ENCODE results near the gene OR10H1.
"Not testable (repeated sequence)": the region's sequence is repeated elsewhere in the genome, so short reads cannot be mapped to it uniquely, and the experiment has no call there.

OR10H1 gene

DNA sequence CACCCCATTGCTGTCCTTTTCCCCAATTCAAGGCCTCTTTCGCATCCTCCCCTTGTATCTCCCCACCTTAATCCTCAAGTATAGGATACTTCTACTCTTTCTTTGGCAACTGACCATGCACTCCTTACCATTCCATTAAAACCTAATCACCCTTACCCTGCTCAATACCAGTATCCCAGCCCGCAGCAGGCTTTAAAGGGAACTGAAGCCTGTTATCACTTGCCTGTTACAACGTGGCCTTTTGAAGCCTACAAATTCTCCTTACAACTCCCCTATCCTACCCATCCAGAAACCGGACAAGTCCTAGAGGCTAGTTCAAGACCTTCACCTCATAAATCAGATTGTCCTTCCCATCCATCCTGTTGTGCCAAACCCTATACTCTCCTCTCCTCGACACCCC is 16.2 kb upstream of the OR10H1 start:
- Histone ChIP-seq H3K36me3 (no peaks in the 10 kb centered on the region), H3K4me1 (ENCODE audit: control insufficient read depth in 1 of 2, insufficient read depth in 1 of 2, low read depth in 1 of 2, low read length in 1 of 2) (peaks cover 10% of the 10 kb centered on the region in 2 experiments), H3K9me3 (no peaks in the 10 kb centered on the region), H3K27ac (no peak overlapping the region), H3K27me3 (no peaks in the 10 kb centered on the region), H3K4me3 (ENCODE audit: low read depth in 1 of 2, low read length in 1 of 2) (no peak overlapping the region)
- TF ChIP-seq CTCF (IDR thresholded peaks at IDR 0.05) = no peak

DNA sequence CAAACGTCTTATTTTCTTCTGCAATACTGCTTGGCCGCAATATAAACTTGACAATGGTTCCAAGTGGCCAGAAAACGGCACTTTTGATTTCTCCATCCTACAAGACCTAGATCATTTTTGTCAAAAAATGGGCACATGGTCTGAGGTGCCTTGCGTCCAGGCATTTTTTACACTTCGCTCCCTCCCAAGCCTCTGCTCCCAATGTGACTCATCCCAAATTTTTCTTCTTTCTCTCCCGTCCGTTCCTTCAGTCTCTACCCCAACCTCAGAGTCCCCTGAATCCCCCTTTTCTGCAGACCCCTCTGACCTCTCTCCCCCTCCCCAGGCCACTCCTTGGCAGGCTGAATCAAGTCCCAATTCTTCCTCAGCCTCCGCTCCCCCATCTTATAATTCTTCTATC is 14.3 kb upstream of the OR10H1 start:
- Histone ChIP-seq H3K36me3 (no peaks in the 10 kb centered on the region), H3K4me1 (ENCODE audit: control insufficient read depth in 1 of 2, insufficient read depth in 1 of 2, low read depth in 1 of 2, low read length in 1 of 2) (no peaks in the 10 kb centered on the region), H3K27me3 (no peaks in the 10 kb centered on the region), H3K9me3 (no peaks in the 10 kb centered on the region), H3K27ac (no peak overlapping the region), H3K4me3 (ENCODE audit: low read depth in 1 of 2, low read length in 1 of 2) (no peak overlapping the region)
- TF ChIP-seq CTCF (IDR thresholded peaks at IDR 0.05) = no peak

DNA sequence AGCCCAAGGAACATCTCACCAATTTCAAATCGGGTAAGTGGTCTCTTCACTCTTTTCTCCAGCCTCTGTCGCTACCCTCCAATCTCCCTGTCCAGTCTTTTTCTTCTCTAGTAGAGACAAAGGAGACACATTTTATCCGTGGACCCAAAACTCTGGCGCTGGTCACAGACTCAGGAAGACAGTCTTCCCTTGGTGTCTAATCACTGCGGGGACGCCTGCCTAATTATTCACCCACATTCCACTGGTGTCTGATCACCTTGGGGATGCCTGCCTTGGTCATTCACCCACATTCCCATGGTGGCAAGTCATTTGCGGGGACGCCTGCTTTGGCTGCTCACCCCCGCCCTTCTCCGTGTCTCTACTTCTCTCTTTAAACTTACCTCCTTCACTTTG is 13.8 kb upstream of the OR10H1 start:
- H3K27me3 ChIP-seq = no peaks in the 10 kb centered on the region
- no peak overlapping the region for H3K4me3 ChIP-seq (ENCODE audit: low read depth in 1 of 2, low read length in 1 of 2)
- no peaks in the 10 kb centered on the region for H3K4me1 ChIP-seq (ENCODE audit: control insufficient read depth in 1 of 2, insufficient read depth in 1 of 2, low read depth in 1 of 2, low read length in 1 of 2)
- H3K27ac ChIP-seq = no peak overlapping the region
- H3K9me3 ChIP-seq = no peaks in the 10 kb centered on the region
- TF ChIP-seq CTCF (IDR thresholded peaks at IDR 0.05) = no peak
- H3K36me3 ChIP-seq = no peaks in the 10 kb centered on the region

GRCh38 chr19:15828611-15829305 is 13.3 kb upstream of the OR10H1 start:
- not testable (repeated sequence) for H3K4me3 ChIP-seq (ENCODE audit: low read depth in 1 of 2, low read length in 1 of 2); H3K9me3 ChIP-seq; H3K36me3 ChIP-seq; H3K4me1 ChIP-seq (ENCODE audit: control insufficient read depth in 1 of 2, insufficient read depth in 1 of 2, low read depth in 1 of 2, low read length in 1 of 2); H3K27ac ChIP-seq; H3K27me3 ChIP-seq

GRCh38 chr19:15828121-15828610 is 12.7 kb upstream of the OR10H1 start:
- Histone ChIP-seq H3K4me3 (ENCODE audit: low read depth in 1 of 2, low read length in 1 of 2) (no peak overlapping the region), H3K27me3 (no peaks in the 10 kb centered on the region), H3K27ac (no peak overlapping the region), H3K4me1 (ENCODE audit: control insufficient read depth in 1 of 2, insufficient read depth in 1 of 2, low read depth in 1 of 2, low read length in 1 of 2) (no peaks in the 10 kb centered on the region), H3K36me3 (no peaks in the 10 kb centered on the region), H3K9me3 (no peaks in the 10 kb centered on the region)
- no peak for TF ChIP-seq CTCF (IDR thresholded peaks at IDR 0.05)

DNA sequence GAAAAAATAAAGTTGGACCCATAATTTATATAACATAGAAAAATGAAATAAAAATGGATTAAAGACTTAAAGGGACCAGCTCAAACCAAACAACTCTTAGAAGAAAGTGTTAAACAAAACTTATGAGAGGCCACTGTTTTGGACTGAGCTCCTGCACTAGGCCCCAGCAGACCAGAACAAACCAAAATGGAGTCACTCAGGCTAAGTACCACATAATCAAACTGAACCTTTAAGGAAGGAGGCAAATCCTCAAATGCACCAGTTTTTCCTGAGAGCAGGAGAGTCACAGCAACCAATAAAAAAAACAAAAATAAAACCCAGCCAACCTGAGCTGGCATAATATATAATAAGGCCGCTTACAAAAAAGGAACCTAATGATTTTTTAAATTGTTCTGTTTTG is 10.3 kb upstream of the OR10H1 start:
- no peaks in the 10 kb centered on the region for H3K9me3 ChIP-seq
- no peaks in the 10 kb centered on the region for H3K4me1 ChIP-seq (ENCODE audit: control insufficient read depth in 1 of 2, insufficient read depth in 1 of 2, low read depth in 1 of 2, low read length in 1 of 2)
- H3K27ac ChIP-seq = no peak overlapping the region
- no peaks in the 10 kb centered on the region for H3K27me3 ChIP-seq
- no peak for TF ChIP-seq CTCF (IDR thresholded peaks at IDR 0.05)
- H3K4me3 ChIP-seq (ENCODE audit: low read depth in 1 of 2, low read length in 1 of 2) = no peak overlapping the region
- no peaks in the 10 kb centered on the region for H3K36me3 ChIP-seq

Measured in neutrophil (primary cell).